Mesothelial cell of epicardium (in vitro differentiated cells): ENCODE data around the gene CYP1A2. TPM values are rescaled to one million over a fixed set of nuclear protein-coding genes. Genes with fewer than 3 reads are reported as not detected.

ENCODE experiments used
- DNase-seq, 2 experiments: peaks; one replicate each; pipeline ENCODE4 v3.0.0; 2021; ENCODE audit warnings: low spot score in 2 of 2; ENCODE audit not compliant: unreplicated experiment in 2 of 2
- H3K27ac Mint-ChIP-seq: 2 replicates; pipeline ENCODE4 v1.8.0; 2021; ENCODE audit warnings: mixed read lengths
- H3K27me3 Mint-ChIP-seq: 2 replicates; pipeline ENCODE4 v1.8.0; 2021; ENCODE audit warnings: low read depth, mixed read lengths
- H3K36me3 Mint-ChIP-seq: 2 replicates; pipeline ENCODE4 v1.8.0; 2021; ENCODE audit warnings: mixed read lengths
- H3K4me1 Mint-ChIP-seq: 2 replicates; pipeline ENCODE4 v1.8.0; 2021; ENCODE audit warnings: mixed read lengths
- H3K4me3 Mint-ChIP-seq: 2 replicates; pipeline ENCODE4 v1.8.0; 2021; ENCODE audit warnings: mild to moderate bottlenecking, moderate library complexity, mixed read lengths
- H3K9me3 Mint-ChIP-seq: 2 replicates; pipeline ENCODE4 v1.8.0; 2021; ENCODE audit warnings: mixed read lengths
- CTCF ChIP-seq: fragments of 200-600 bp; sonication (generic); IDR thresholded peaks from one replicate; pipeline ENCODE4 v1.5.0; 2021; ENCODE audit warnings: antibody characterized with exemption; ENCODE audit not compliant: unreplicated experiment
- total RNA-seq: library from RNA; stranded (reverse); gene quantifications from 3 replicates; pipeline ENCODE4 v1.2.1, GENCODE V29; 2021

Gene CYP1A2
- total RNA-seq, 1 donor from 2014 or later = not detected

DNA sequence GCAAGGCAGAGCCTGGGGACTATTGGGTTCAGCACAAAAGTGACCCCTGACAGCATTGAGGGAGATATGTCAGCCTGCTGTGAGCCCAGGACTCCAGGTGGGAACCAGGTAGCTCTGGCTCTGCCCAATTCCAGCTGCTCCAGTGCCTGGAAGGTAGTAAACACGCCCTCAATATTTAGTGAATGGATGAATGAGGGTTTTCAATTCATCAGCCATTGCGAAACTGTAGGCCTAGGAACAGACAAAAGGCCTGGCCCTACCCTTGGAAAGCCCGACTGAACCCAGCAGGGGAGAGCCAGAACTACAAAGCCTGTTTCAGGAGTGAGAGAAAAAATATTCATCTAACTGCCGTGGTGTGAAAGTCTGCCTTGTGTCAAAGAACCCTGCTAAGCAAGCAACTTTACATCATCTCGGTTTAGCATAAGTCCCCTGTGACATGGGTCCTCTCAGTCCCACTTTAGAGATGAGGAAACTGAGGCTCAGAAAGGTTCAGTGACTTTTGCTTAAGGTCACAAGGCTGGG is 25.1 kb downstream of the CYP1A2 start:
- peaks cover 17% of the 10 kb centered on the region for H3K27me3 Mint-ChIP-seq
- H3K4me1 Mint-ChIP-seq = peaks cover 16% of the 10 kb centered on the region
- H3K36me3 Mint-ChIP-seq = no peaks in the 10 kb centered on the region
- H3K9me3 Mint-ChIP-seq = no peaks in the 10 kb centered on the region
- TF ChIP-seq CTCF = no peak
- no peak overlapping the region for H3K4me3 Mint-ChIP-seq
- H3K27ac Mint-ChIP-seq = no peak overlapping the region
- DNase-seq = no peak

DNA sequence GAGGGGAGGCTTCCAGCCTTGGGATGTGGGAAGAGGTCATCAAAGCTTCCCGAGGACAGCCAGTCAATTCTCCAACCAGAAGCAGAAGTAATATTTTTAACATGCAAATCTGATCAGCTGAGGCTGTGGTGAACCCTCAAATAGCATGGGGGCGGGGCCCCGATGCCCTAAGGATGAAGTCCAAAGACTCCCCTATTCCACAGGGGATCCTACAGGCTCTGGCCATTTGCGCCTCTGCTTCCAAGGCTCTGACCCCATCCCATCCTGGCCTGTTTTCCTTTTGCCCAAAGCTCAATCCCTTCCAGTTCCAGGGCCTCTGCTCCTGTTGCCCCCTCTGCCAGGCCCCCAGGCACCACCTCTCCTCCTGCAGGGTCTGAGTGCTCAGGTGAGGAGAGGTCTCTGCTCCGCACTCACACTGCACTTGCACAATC is 26.5 kb downstream of the CYP1A2 start:
- H3K9me3 Mint-ChIP-seq = no peaks in the 10 kb centered on the region
- H3K4me1 Mint-ChIP-seq = peaks cover 20% of the 10 kb centered on the region
- H3K27ac Mint-ChIP-seq = no peak overlapping the region
- no peak overlapping the region for H3K4me3 Mint-ChIP-seq
- H3K27me3 Mint-ChIP-seq = peaks cover 9% of the 10 kb centered on the region
- no peaks in the 10 kb centered on the region for H3K36me3 Mint-ChIP-seq
- no peak for DNase-seq
- TF ChIP-seq CTCF = no peak

DNA sequence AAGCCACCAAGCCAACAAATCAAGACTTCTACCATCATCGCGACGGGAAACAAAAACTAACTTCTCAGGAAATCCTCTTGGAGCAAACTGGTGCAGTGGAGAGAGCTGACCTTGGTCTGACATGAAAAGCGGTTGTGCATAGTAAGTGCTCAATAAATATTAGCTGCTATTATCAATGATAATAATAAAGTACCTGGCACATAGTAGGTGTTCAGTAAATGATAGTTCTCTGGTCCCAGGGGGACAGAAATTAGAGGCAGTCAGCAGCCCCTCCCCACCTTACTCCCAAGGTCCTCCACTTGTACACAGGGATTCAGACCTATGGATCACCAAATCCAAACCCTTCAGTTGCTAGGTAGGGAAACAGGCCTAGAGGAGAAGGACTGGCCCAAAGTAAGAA is 27.2 kb downstream of the CYP1A2 start:
- Mint-ChIP-seq H3K27me3 (peaks cover 3% of the 10 kb centered on the region), H3K4me1 (peaks cover 27% of the 10 kb centered on the region)
- TF ChIP-seq CTCF = no peak

GRCh38 chr15:74776821-74777768 is 28.4 kb downstream of the CYP1A2 start:
- Mint-ChIP-seq H3K4me1 (peaks cover 35% of the 10 kb centered on the region), H3K4me3 (no peak overlapping the region), H3K27me3 (peaks cover 2% of the 10 kb centered on the region), H3K9me3 (no peaks in the 10 kb centered on the region), H3K27ac (no peak overlapping the region), H3K36me3 (no peaks in the 10 kb centered on the region)
- no peak for TF ChIP-seq CTCF
- no peak for DNase-seq

More for the DNA sequence above, 27.2 kb downstream of the CYP1A2 start:
- DNase-seq = no peak
- Mint-ChIP-seq H3K4me3 (no peak overlapping the region), H3K36me3 (no peaks in the 10 kb centered on the region), H3K9me3 (no peaks in the 10 kb centered on the region), H3K27ac (no peak overlapping the region)

DNA sequence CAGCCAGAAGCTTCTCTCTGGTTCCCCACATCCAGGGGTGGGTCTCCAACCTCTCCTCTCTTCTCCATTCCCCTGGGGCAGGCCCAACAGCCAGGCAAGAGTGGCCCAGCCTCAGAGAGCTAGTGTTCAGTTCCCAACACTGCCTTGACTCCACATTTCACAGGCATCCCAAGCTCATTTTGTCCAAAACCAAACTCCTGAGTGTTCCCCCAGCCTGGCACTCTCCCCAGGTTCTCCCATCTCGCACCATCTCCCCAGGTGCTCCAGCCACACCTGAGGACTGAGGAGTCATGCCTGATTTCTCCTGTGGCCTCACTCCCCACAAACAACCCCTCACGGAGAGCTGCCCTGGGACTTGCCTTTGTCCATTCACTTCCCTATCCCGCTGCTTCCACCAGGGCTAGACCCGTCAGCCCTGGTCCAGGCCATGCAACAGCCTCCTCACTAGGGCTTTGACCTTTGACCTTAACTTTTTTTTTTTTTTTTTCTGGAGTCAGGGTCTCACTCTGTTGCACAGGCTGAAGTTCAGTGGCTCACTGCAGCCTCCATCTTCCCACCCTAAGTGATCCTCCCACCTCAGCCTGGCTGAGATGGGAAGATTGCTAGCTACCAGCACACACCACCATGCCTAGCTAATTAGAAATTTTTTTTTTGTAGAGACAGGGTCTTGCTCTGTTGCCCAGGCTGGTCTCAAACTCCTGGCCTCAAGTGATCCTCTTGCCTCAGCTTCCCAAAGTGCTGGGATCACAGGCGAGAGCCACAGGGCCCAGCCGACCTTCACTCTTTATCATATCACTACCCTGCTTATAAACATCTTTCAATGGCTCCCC is 29.3 kb downstream of the CYP1A2 start:
- no peak for DNase-seq
- H3K9me3 Mint-ChIP-seq = no peaks in the 10 kb centered on the region
- peaks cover 38% of the 10 kb centered on the region for H3K4me1 Mint-ChIP-seq
- TF ChIP-seq CTCF = no peak
- peaks cover 2% of the 10 kb centered on the region for H3K27me3 Mint-ChIP-seq
- H3K36me3 Mint-ChIP-seq = no peaks in the 10 kb centered on the region
- no peak overlapping the region for H3K4me3 Mint-ChIP-seq
- peak overlapping the region; percentile 48 for H3K27ac Mint-ChIP-seq
